ENCODE measurements around the gene COQ10A.

GRCh38 chr12:56308714-56309113 lies 42.0 kb downstream of the COQ10A start:
- TF ChIP-seq CTCF (conservative IDR thresholded peaks at IDR 0.05 in 1 of 2, IDR thresholded peaks at IDR 0.05 in 1 of 2; ENCODE audit: low read depth in 1 of 2, low read length in 2 of 2) (no peak), EZH2 (IDR thresholded peaks at IDR 0.05; ENCODE audit: low read length, missing control alignments) (no peak)
